Heart right ventricle (tissue), 16 donors: ENCODE data around the gene GJA10. TPM values are rescaled to one million over a fixed set of nuclear protein-coding genes. Genes with fewer than 3 reads are reported as not detected.

Experiments
- ATAC-seq, 8 donors: fragments of 200-7000 bp; cut with Tn5 transposase; one replicate each; pipeline ENCODE4 v1.9.1; 2020; ENCODE audit warnings: mild to moderate bottlenecking in 8 of 8, moderate library complexity in 8 of 8, moderate number of reproducible peaks in 1 of 8
- DNase-seq, 2 donors: peaks; one replicate each; pipeline ENCODE4 v3.0.0-alpha.2; 2020
- H3K27ac ChIP-seq, 10 donors: fragments of 200-600 bp; sonication (generic) in 2 of 10; one replicate each; pipeline versions ENCODE4 v1.5.0 to v1.8.0; 2020 to 2022; ENCODE audit warnings: mild to moderate bottlenecking in 3 of 10
- H3K27me3 ChIP-seq, 7 donors: fragments of 200-600 bp; one replicate each; pipeline ENCODE4 v1.8.0; 2021 to 2022; ENCODE audit warnings: mild to moderate bottlenecking in 2 of 7
- H3K36me3 ChIP-seq, 9 donors: fragments of 200-600 bp; sonication (generic) in 1 of 9; one replicate each; pipeline versions ENCODE4 v1.5.0 to v1.8.0; 2020 to 2022; ENCODE audit warnings: mild to moderate bottlenecking in 2 of 9
- H3K4me1 ChIP-seq, 9 donors: fragments of 200-600 bp; sonication (generic) in 1 of 9; one replicate each; pipeline versions ENCODE4 v1.5.0 to v1.8.0; 2020 to 2022; ENCODE audit warnings: mild to moderate bottlenecking in 4 of 9
- H3K4me3 ChIP-seq, 10 donors: fragments of 200-600 bp; sonication (generic) in 2 of 10; one replicate each; pipeline versions ENCODE4 v1.5.0 to v1.8.0; 2020 to 2022; ENCODE audit warnings: mild to moderate bottlenecking in 7 of 10, moderate library complexity in 2 of 10
- H3K9me3 ChIP-seq, 11 donors: fragments of 200-600 bp in 10 of 11; sonication (generic) in 2 of 11; one replicate each; pipeline versions ENCODE4 v1.5.0 to v1.8.0; 2013 to 2022; ENCODE audit warnings: mild to moderate bottlenecking in 2 of 11, control low read depth in 1 of 11, moderate library complexity in 1 of 11
- WGBS, 2 donors: extraction: QIAGEN DNeasy Blood & Tissue Kit; methylation state at CpG; one replicate each; pipeline ENCODE4 v1.1.7; 2013; ENCODE audit warnings: inconsistent platforms in 1 of 2; 5-methylcytosine and 5-hydroxymethylcytosine counted together
- intact Hi-C, 10 donors: fragments of 100-400 bp; cut with DNase I; formaldehyde crosslinking; loops; one replicate each; pipeline versions ENCODE4 v1.11.1 to v1.14.2; 2022
- polyA plus RNA-seq, 2 donors: library from polyadenylated mRNA; stranded (reverse); fragments of 200-250 nt; gene quantifications; one replicate each; pipeline ENCODE4 v1.2.3, GENCODE V29; 2013
- total RNA-seq, 10 donors: library from RNA; stranded (reverse); fragmentation: NEBNext Ultra II Directional in 3 of 10; extraction: Animal tissue kit (Norgen Biotek cat#: 25700) in 3 of 10; gene quantifications; one replicate each; pipeline versions ENCODE4 v1.2.1 to v1.2.4, GENCODE V29; 2021 to 2023
- TF ChIP-seq, protein P1 (sequence below), 9 donors: fragments of 200-600 bp; sonication (generic) in 2 of 9; IDR thresholded peaks; one replicate each; pipeline versions ENCODE4 v1.5.0 to v1.8.0; 2021 to 2022; ENCODE audit warnings: antibody characterized with exemption in 9 of 9, mild to moderate bottlenecking in 5 of 9, moderate library complexity in 1 of 9
- donor health status: Arrhythmogenic right ventricular cardiomyopathy.
- donor health status: ischemic (EF 13 %, LVEDD 7.1; RV severe dilation, severe dysfunction).
- donor health status: healthy with polysubstance abuse.
- donor health status: DM: no; HTN: yes; CAD: no.
- donor health status: DM: no; HTN: no; CAD: no.
- donor health status: ischemic (EF 25% LVEDD 6.9; RV normal size, moderate dysfunction).
- donor health status: ischemic (EF 25% LVEDD 5.7; RV mildly dilated, moderate dysfunction).
- donor health status: healthy.
- donor health status: DM: yes; HTN: yes; CAD: no.
- donor health status: Ischemic cardiomyopathy.
- donor health status: ischemic (EF 35%, LVEDD 5.7; RV mildly dilated, moderate dysfunction).
- donor health status: nonischemic (EF 11% LVEDD 7.7; RV severe dilation, severe dysfunction).
- donor health status: DM: yes; HTN: yes; CAD: no.
- donor health status: PGD.
- donor health status: ischemic (EF 29% LVEDD 5.4; RV normal size, mild dysfunction).
- donor health status: nonischemic (EF 23%, LVEDD 6.1; RV moderate dilation, normal function).

Gene GJA10
- total and polyA plus RNA-seq, 12 donors: not detected

DNA sequence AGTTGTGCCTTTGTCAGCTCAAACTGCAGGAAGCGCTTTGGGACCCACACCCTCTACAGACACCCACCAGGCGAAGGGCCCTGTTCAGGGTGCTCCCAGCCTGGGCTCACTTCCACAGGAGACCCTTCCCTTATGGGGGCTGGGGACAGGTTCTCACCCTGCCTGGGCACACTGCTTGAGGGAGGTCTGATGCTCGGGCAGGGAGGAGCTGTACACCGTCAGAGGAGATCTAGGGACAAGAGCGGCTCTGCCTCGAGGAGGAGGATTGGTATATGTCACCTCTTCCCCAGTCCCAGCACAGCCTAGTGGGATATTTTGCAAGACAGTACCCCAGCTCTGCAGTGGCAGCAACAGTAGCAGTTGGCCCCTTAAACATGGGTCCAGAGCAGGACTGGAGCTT, 26.9 kb downstream of the GJA10 start:
- Histone ChIP-seq H3K4me1 (no peaks in the 10 kb centered on the region), H3K9me3 (peaks cover 0 to 15% (median 8%) of the 10 kb centered on the region in 11 donors), H3K4me3 (no peak overlapping the region), H3K36me3 (no peaks in the 10 kb centered on the region), H3K27ac (no peak overlapping the region), H3K27me3 (peaks cover 0 to 13% (median 0%) of the 10 kb centered on the region in 7 donors)
- intact Hi-C loops: no loop called here
- ATAC-seq (no peak), DNase-seq (no peak)
- 80 to 89% methylated on average over 6 of the region's 6 CpGs for WGBS, 2 donors
- TF ChIP-seq, protein P1, sequence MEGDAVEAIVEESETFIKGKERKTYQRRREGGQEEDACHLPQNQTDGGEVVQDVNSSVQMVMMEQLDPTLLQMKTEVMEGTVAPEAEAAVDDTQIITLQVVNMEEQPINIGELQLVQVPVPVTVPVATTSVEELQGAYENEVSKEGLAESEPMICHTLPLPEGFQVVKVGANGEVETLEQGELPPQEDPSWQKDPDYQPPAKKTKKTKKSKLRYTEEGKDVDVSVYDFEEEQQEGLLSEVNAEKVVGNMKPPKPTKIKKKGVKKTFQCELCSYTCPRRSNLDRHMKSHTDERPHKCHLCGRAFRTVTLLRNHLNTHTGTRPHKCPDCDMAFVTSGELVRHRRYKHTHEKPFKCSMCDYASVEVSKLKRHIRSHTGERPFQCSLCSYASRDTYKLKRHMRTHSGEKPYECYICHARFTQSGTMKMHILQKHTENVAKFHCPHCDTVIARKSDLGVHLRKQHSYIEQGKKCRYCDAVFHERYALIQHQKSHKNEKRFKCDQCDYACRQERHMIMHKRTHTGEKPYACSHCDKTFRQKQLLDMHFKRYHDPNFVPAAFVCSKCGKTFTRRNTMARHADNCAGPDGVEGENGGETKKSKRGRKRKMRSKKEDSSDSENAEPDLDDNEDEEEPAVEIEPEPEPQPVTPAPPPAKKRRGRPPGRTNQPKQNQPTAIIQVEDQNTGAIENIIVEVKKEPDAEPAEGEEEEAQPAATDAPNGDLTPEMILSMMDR (IDR thresholded peaks at IDR 0.05): no peak

DNA sequence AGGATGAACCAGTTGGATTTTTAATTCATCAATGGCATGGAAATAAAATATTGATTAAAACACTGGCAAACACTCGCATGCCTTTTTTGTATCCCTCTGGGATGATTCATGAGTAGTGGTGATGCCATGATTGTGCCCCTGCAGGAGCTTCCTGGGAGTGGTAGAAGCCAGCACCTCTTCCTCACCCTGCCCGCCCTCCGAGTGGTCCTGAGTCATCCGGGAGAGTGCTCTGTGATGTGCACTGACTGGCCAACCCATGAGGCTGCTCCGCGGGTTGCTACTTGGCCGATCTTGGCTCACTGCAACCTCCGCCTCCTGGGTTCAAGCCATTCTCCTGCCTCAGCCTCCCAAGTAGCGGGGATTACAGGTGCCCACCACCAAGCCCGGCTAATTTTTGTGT, 27.4 kb downstream of the GJA10 start:
- DNase-seq (no peak), ATAC-seq (no peak)
- H3K9me3 ChIP-seq: peaks cover 0 to 10% (median 5%) of the 10 kb centered on the region in 11 donors
- TF ChIP-seq, protein P1 (IDR thresholded peaks at IDR 0.05): no peak
- H3K4me3 ChIP-seq: no peak overlapping the region
- H3K27ac ChIP-seq: no peak overlapping the region
- H3K36me3 ChIP-seq: no peaks in the 10 kb centered on the region
- H3K4me1 ChIP-seq: no peaks in the 10 kb centered on the region
- WGBS, 2 donors: 93 to 94% methylated on average over 10 of the region's 10 CpGs
- intact Hi-C loops: no loop called here
- peaks cover 0 to 13% (median 0%) of the 10 kb centered on the region in 7 donors for H3K27me3 ChIP-seq

DNA sequence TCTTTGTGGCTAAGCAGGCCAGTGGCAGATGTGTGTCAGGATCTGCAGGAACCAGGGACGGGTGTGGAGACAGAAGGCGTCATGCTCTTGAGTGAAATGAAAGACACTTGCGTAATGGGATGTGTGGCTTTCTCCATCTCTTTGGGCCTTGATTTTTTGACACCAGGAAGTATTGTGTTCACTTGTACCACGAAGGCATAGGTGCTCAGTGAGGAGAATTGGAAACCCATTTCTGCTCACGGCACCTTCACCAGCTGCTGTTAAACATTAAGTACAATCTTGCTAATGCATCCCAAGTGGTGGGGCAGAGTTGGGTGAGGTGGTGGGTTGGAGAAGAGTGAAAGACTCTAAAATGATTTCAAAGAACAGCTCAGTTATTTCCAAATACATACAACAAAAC, 30.0 kb downstream of the GJA10 start:
- Histone ChIP-seq H3K27ac (no peak overlapping the region), H3K4me3 (no peak overlapping the region), H3K4me1 (peaks cover 0 to 11% (median 0%) of the 10 kb centered on the region in 9 donors), H3K9me3 (no peaks in the 10 kb centered on the region), H3K36me3 (no peaks in the 10 kb centered on the region), H3K27me3 (peaks cover 0 to 13% (median 0%) of the 10 kb centered on the region in 7 donors)
- ATAC-seq: no peak
- intact Hi-C loops: no loop called here
- TF ChIP-seq, protein P1 (IDR thresholded peaks at IDR 0.05): no peak
- WGBS, 2 donors: 68 to 72% methylated on average over 5 of the region's 5 CpGs
- no peak for DNase-seq

DNA sequence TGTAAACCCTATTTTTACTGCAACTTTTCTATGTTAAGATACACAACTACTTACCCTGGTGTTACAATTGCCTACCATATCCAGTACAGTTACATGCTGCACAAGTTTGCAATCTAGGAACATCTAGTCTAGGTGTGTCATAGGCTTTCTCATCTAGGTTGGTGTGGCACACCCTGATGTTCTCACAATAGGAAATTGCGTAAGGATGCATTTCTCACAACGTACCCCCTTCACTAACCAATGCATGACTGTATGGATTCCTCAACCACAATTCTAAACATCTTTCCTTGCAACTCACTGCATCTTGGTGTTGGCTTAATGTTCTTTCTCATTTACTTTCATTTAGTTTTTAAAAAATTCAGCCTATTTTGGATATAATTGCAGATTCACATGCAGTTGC, 31.6 kb downstream of the GJA10 start:
- Histone ChIP-seq H3K9me3 (no peaks in the 10 kb centered on the region), H3K4me1 (peaks cover 0 to 15% (median 0%) of the 10 kb centered on the region in 9 donors), H3K27ac (no peak overlapping the region), H3K27me3 (peaks cover 0 to 13% (median 0%) of the 10 kb centered on the region in 7 donors), H3K36me3 (peaks cover 0 to 5% (median 0%) of the 10 kb centered on the region in 9 donors), H3K4me3 (no peak overlapping the region)
- DNase-seq (no peak), ATAC-seq (no peak)
- 82 to 85% methylated on average over 2 of the region's 2 CpGs for WGBS, 2 donors
- intact Hi-C loops: no loop called here
- TF ChIP-seq, protein P1 (IDR thresholded peaks at IDR 0.05): no peak
